Endodermal cell (in vitro differentiated cells): ENCODE measurements around the gene SLC9A5. TPM values are rescaled to one million over a fixed set of nuclear protein-coding genes. Genes with fewer than 3 reads are reported as not detected.
A peak's percentile ranks its signal among the peaks of the same experiment; 100 is the strongest.

Experiments
- DNase-seq: peaks from one replicate; pipeline ENCODE4 v3.0.0-alpha.2; 2017
- H3K27ac ChIP-seq: 2 replicates; pipeline ENCODE4 v1.5.1; 2013; ENCODE audit warnings: mild to moderate bottlenecking, low read depth, low read length, moderate library complexity
- H3K27me3 ChIP-seq: 2 replicates; pipeline ENCODE4 v1.6.1; 2013; ENCODE audit warnings: mild to moderate bottlenecking, low read length, moderate library complexity; ENCODE audit not compliant: insufficient read depth, control insufficient read depth, poor library complexity, severe bottlenecking
- H3K36me3 ChIP-seq: 2 replicates; pipeline ENCODE4 v1.7.0; 2013; ENCODE audit warnings: mild to moderate bottlenecking, low read length, moderate library complexity; ENCODE audit not compliant: control insufficient read depth, insufficient read depth
- H3K4me1 ChIP-seq: one replicate; pipeline ENCODE4 v1.7.0; 2013; ENCODE audit warnings: low read length; ENCODE audit not compliant: control insufficient read depth, insufficient read depth
- H3K4me3 ChIP-seq: 2 replicates; pipeline ENCODE4 v1.5.1; 2013; ENCODE audit warnings: mild to moderate bottlenecking, low read length, moderate library complexity
- H3K9ac ChIP-seq: 2 replicates; pipeline ENCODE4 v1.6.1; 2013; ENCODE audit warnings: mild to moderate bottlenecking, low read length, moderate library complexity; ENCODE audit not compliant: poor library complexity, severe bottlenecking; ENCODE audit errors: extremely low read depth
- H3K9me3 ChIP-seq: 2 replicates; pipeline ENCODE4 v1.6.1; 2013; ENCODE audit warnings: mild to moderate bottlenecking, low read length, moderate library complexity; ENCODE audit not compliant: control insufficient read depth
- H3K27ac Mint-ChIP-seq: 2 replicates; pipeline ENCODE4 v1.8.0; 2020; ENCODE audit warnings: mixed read lengths
- H3K27me3 Mint-ChIP-seq: 2 replicates; pipeline ENCODE4 v1.8.0; 2021; ENCODE audit warnings: mild to moderate bottlenecking, mixed read lengths; ENCODE audit not compliant: insufficient read depth
- H3K36me3 Mint-ChIP-seq: 2 replicates; pipeline ENCODE4 v1.8.0; 2020; ENCODE audit warnings: low read depth, mixed read lengths
- H3K4me1 Mint-ChIP-seq: 2 replicates; pipeline ENCODE4 v1.8.0; 2020; ENCODE audit warnings: mixed read lengths
- H3K4me3 Mint-ChIP-seq: 2 replicates; pipeline ENCODE4 v1.8.0; 2020; ENCODE audit warnings: mild to moderate bottlenecking, moderate library complexity, mixed read lengths
- H3K9me3 Mint-ChIP-seq: 2 replicates; pipeline ENCODE4 v1.8.0; 2020; ENCODE audit warnings: mild to moderate bottlenecking, mixed read lengths
- WGBS, 2 experiments: methylation state at CpG; one replicate each; pipeline versions ENCODE4 v1.1.5 to v1.1.7; 2013; ENCODE audit warnings: missing lambda C conversion rate in 2 of 2, mixed read lengths in 1 of 2; ENCODE audit not compliant: insufficient coverage in 1 of 2, insufficient read length in 1 of 2; 5-methylcytosine and 5-hydroxymethylcytosine counted together
- total RNA-seq, 2 donors: library from RNA; stranded (reverse); fragmentation: NEBNext Ultra II Directional in 1 of 2; extraction: Animal tissue kit (Norgen Biotek cat#: 25700) in 1 of 2; gene quantifications; 2 replicates in 1 of 2; 3 replicates in 1 of 2; pipeline ENCODE4 v1.2.1, GENCODE V29; 2021
- TF ChIP-seq, protein P1 (sequence below): fragments of 200-600 bp; sonication (generic); conservative IDR thresholded peaks from 2 replicates; pipeline ENCODE4 v1.5.0; 2021; ENCODE audit warnings: antibody characterized with exemption, mild to moderate bottlenecking

Gene SLC9A5
- total RNA-seq, 2 donors from 2014 or later, result 8.9 to 9.0 TPM

DNA sequence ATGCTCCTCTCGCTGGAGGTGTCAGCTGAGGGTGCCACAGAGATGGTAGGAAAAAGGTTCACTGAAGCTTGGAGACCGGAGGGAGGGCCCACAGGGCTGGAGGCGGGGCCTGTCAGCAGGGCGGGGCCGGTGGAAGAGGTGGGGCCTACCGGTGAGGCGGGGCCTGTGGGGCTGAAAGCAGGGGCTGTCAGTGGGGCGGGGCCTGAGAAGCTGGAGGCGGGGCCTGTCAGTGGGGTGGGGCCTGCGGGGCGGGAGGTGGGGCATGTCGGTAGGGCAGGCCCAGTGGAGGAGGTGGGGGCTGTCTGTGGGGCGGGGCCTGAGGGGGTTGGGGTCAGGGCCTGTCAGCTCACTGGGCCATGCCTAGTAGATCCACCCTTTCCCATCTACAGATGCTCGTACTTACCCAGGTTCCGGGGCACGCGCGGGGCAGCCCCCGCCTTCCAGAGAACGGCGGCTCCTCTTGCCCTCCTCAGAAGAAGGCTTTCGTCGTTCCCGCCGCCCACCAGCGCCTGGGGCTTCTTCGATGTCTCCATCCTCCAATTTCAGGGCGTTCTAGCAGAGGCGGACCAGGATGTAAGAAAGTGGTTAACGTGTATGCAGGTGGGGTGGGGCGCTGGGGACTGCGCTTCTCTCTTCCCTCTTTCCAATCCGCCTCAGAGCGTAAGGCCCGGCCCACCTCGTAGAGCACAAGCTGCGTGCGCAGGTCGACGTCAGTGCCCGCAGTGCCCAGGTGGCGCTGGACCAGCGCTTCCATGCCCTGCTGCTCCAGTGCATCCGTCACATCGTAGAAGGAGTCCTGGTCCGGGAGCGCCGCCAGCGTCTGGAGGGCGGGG lies 12.0 kb upstream of the SLC9A5 start:
- 88 to 97% methylated on average over 36 to 46 of the region's 50 CpGs for WGBS, 2 experiments
- Histone ChIP-seq H3K27ac (no peak overlapping the region), H3K9ac (no peak overlapping the region), H3K36me3 (peaks cover 89% of the 10 kb centered on the region), H3K27me3 (no peaks in the 10 kb centered on the region), H3K9me3 (no peaks in the 10 kb centered on the region), H3K4me3 (no peak overlapping the region), H3K4me1 (peaks cover 3% of the 10 kb centered on the region)
- TF ChIP-seq, protein P1, sequence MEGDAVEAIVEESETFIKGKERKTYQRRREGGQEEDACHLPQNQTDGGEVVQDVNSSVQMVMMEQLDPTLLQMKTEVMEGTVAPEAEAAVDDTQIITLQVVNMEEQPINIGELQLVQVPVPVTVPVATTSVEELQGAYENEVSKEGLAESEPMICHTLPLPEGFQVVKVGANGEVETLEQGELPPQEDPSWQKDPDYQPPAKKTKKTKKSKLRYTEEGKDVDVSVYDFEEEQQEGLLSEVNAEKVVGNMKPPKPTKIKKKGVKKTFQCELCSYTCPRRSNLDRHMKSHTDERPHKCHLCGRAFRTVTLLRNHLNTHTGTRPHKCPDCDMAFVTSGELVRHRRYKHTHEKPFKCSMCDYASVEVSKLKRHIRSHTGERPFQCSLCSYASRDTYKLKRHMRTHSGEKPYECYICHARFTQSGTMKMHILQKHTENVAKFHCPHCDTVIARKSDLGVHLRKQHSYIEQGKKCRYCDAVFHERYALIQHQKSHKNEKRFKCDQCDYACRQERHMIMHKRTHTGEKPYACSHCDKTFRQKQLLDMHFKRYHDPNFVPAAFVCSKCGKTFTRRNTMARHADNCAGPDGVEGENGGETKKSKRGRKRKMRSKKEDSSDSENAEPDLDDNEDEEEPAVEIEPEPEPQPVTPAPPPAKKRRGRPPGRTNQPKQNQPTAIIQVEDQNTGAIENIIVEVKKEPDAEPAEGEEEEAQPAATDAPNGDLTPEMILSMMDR, result no peak
- Mint-ChIP-seq H3K27ac (no peak overlapping the region), H3K4me3 (no peak overlapping the region), H3K4me1 (peaks cover 6% of the 10 kb centered on the region), H3K27me3 (no peaks in the 10 kb centered on the region), H3K36me3 (peaks cover 56% of the 10 kb centered on the region), H3K9me3 (no peaks in the 10 kb centered on the region)
- peak; percentile 98 for DNase-seq

DNA sequence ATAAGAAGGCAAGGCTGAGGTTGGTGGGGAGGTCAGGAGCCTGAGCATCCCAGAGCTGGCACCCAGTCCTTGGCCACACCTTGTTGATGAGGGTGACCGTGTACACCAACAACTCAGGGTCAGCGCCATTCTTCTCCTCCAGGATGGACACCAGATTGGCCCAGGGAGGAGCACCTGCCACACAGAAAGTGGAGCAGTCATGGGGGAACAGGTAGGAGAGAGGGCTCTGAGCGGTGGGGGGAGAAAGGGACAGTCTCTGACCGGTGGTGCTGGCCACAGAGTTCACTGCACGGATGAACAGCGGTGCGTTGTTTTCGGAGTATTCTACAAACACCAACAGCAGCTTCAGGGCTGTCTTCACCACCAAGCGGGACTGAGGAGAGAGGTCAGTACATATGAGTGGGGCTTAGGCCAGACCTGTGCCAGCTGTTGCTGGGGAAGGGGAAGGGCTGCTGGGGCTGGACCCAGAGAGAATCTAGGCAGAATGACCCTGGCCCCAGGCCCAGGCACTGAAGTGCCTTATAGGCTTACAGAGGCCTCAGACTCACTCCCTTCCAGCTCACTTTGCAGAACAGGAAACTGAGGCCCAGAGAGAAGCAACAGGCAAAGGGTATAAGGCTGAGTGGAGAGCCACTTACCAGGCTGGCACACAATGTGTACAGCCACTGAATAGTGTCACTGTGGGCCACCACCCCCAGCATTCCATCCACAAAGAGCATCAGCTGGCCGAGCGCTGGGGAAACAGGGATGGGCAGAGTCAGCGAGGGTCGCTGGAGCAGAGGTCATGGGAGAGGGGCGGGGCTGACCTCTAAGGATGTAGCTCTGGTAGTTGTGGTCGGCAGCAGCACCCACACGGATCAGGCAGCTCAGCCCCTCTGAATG lies 11.1 kb upstream of the SLC9A5 start:
- H3K9ac ChIP-seq, result no peak overlapping the region
- no peaks in the 10 kb centered on the region for H3K27me3 ChIP-seq
- TF ChIP-seq, protein P1, result no peak
- H3K4me3 Mint-ChIP-seq, result no peak overlapping the region
- DNase-seq, result no peak
- peaks cover 51% of the 10 kb centered on the region for H3K36me3 Mint-ChIP-seq
- peaks cover 8% of the 10 kb centered on the region for H3K4me1 Mint-ChIP-seq
- H3K4me3 ChIP-seq, result no peak overlapping the region
- H3K27ac Mint-ChIP-seq, result no peak overlapping the region
- no peaks in the 10 kb centered on the region for H3K9me3 ChIP-seq
- H3K9me3 Mint-ChIP-seq, result no peaks in the 10 kb centered on the region
- no peak overlapping the region for H3K27ac ChIP-seq
- peaks cover 90% of the 10 kb centered on the region for H3K36me3 ChIP-seq
- peaks cover 8% of the 10 kb centered on the region for H3K4me1 ChIP-seq
- 88 to 95% methylated on average over 5 to 16 of the region's 16 CpGs for WGBS, 2 experiments
- H3K27me3 Mint-ChIP-seq, result no peaks in the 10 kb centered on the region

DNA sequence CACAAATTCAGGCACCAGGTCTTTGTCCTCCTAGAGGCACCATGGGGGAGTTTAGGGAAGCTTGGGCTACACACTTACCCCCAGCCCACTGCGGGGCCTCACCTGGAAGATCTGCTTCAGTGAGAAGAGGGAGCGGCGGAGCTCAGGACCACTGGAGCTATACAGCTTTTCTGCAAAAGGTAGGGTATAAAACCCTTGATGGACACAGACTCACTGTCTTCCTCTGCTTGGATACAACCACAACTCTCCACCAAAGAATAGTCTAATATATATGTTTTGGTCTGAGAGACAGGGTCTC lies 10.6 kb upstream of the SLC9A5 start:
- H3K9ac ChIP-seq, result no peak overlapping the region
- H3K27me3 ChIP-seq, result no peaks in the 10 kb centered on the region
- peak; percentile 35 for DNase-seq
- 98 to 100% methylated on average over 3 of the region's 3 CpGs for WGBS, 2 experiments
- H3K4me1 ChIP-seq, result peaks cover 8% of the 10 kb centered on the region
- H3K9me3 Mint-ChIP-seq, result no peaks in the 10 kb centered on the region
- TF ChIP-seq, protein P1, result no peak
- H3K36me3 Mint-ChIP-seq, result peaks cover 48% of the 10 kb centered on the region
- H3K4me3 ChIP-seq, result no peak overlapping the region
- H3K27me3 Mint-ChIP-seq, result no peaks in the 10 kb centered on the region
- H3K27ac ChIP-seq, result no peak overlapping the region
- no peak overlapping the region for H3K27ac Mint-ChIP-seq
- peaks cover 92% of the 10 kb centered on the region for H3K36me3 ChIP-seq
- no peaks in the 10 kb centered on the region for H3K9me3 ChIP-seq
- H3K4me1 Mint-ChIP-seq, result peaks cover 8% of the 10 kb centered on the region
- no peak overlapping the region for H3K4me3 Mint-ChIP-seq
